ENCODE measurements around the gene TPST2.

Gene TPST2

DNA sequence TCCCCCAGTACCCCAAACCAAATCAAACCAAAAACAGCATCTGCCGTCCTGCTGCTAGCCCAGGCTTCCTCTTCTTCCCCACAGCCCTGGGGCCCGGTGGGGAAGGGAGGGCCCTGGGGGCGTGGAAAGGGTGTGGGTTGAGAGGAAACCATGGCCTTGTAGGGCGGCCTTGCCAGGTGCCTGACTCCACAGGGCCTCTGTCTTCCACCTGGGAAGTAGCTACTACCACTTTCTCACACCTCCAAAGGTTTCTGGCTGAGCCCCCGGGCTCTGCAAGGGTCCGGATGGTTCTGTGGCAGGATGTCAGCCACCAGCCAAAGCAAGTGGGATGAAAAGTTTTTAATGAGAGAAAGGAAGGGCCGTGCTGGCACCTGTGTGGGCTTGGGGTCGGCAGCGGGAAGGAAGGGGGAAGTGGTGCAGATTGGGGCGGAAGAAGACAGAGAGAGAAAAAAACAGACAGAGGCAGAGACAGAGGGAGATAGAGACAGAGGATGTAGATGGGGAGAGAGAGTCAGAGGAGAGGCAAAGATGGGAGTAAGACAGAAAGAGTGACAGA lies 10.5 kb downstream of the TPST2 start:
- DNase-seq, result peak; percentile 52

DNA sequence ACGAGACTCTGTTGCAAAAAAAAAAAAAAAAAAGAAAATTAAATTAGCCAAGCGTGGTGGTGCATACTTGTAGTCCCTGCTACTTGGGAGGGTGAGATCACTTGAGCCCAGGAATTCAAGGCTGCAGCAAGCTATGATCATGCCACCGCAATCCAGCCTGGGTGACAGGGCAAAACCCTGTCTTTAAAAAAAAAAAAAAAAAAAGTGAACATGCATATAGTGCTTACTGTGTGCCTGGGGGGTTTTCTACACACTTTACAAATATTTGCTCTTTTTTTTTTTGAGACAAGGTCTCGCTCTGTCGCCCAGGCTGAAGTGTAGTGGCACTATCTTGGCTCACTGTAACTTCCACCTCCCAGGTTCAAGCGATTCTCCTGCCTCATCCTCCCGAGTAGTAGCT lies 12.9 kb downstream of the TPST2 start:
- no peak for DNase-seq

DNA sequence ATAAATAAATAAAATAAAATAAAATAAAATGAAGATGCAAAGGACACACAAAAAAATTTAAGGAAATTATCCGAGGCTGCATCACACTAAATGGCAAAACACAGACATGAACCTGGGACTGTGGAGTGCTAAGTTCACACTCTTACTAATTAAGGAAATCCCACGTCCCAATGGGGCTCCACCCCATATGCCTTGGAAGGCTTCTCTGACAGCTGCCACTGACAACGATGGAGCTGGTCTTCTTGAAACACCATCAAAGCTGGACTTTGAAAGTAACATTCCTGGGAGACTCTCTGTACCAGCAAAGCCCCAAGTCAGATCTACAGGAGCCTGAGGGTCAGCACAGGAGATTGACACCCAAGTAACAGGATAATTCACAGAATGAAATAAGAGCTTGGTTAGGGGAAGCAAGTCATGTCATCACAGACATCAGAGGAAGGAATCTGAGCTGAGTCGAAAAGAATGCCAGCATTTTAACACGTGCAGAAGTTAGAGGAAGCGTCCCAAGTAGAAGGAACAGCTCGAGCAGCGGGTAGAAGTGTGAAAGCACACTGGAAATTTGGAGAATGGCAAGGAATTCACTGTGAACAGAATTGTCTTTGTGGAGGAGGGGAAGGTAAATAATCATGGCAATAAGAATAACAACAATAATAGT lies 13.8 kb downstream of the TPST2 start:
- no peak for DNase-seq

GRCh38 chr22:26574001-26574723 lies 15.8 kb downstream of the TPST2 start:
- DNase-seq, result no peak

GRCh38 chr22:26573026-26573662 lies 16.8 kb downstream of the TPST2 start:
- DNase-seq, result no peak

GRCh38 chr22:26570864-26571525 lies 18.9 kb downstream of the TPST2 start:
- no peak for DNase-seq

- no peak for DNase-seq
These were observed 19.8 kb downstream of the TPST2 start for GRCh38 chr22:26570115-26570514.

- no peak for DNase-seq
These were observed 21.7 kb downstream of the TPST2 start for GRCh38 chr22:26568207-26568706.

DNA sequence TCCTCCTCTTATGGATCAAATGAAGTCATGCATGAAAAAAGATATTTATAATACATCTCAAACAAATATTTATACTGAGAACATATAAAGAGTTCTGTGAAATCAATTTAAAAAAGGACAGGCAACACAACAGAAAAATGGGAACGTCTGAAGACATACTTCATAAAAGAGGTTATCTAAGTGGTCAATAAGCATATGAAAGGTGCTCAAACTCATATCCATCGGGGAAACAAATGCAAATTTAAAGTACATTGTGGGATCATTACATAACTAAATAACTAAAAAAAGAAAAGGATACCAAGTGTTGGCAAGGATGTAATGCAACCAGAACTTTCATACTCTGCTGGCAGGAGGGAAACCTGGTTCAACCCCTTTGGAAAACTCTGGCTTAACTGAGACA lies 22.3 kb downstream of the TPST2 start:
- no peak for DNase-seq

- DNase-seq, result no peak
These were observed 22.9 kb downstream of the TPST2 start for GRCh38 chr22:26566994-26567393.

DNA sequence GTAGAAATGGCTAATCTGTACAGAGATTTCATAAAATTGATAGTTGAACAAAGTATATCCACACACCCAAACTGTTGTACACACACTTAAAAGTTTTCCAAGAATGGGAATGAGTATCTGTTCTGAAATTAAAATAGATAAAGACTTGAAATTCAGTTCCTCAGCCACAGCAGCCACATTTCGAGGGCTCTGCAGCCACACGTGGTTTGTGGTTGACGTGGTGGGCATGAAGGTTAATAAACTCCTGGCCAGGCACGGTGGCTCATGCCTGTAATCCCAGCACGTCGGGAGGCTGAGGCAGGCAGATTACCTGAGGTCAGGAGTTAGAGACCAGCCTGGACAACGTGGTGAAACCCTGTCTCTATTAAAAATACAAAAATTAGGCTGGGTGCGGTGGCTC lies 24.0 kb downstream of the TPST2 start:
- DNase-seq, result no peak

DNA sequence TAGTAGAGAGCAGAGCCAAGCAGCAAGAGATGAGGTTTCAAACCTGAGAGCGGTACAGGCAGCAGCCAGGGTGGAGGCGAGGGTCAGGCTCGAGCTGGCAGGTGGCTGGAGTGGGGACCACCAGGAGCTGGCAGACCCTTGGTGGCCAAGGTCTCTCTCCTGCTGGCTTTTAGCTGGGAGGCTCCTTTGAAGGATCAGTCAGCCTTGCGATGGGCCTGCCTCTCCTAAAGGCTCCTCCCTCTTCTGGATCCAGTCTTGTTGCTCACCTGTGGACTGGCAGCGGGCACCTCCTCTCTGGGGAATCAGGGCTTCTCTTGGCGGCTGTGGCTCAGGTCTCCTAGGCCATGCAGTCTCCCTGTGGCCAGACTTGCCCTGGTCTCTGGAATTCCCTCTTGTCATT lies 24.8 kb downstream of the TPST2 start:
- DNase-seq, result no peak

DNA sequence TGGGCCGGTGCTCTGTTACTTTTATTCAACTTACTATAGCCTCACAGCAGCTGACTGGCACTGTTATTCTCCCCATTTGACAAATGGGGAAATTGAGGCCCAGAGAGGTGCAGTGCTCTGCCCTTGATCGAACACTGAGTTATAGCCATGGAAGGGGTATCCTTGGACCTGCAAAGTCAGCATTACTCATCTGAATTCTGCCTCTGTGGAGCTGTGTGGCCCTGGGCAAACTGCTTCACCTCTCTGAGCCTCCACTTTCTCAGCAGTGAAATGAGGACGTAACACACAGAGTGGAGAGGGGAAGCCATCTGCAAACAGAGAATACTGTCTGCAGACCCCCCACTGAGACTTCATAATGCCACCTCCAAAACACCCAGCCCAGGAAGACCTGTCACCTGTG lies 25.3 kb downstream of the TPST2 start:
- DNase-seq, result no peak

DNA sequence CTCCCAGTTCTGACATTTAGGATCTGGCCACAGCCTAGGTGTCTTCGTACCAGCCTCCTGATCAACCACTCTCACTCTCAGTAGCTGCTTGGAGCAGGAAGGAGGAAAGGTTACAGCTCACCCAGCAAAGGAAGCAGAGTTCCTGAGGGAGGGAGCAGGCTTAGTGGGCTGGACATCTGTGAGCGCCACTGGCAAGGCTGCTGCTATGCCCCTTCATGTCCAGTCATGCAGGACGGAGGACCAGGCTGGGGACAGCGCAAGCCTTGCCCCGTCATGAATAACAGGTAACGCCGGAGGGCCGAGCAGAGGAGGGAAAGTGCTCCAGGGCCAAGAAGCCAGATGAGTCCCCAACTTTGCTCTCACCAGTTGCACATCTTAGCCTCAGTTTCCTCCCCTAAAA lies 25.8 kb downstream of the TPST2 start:
- no peak for DNase-seq

DNA sequence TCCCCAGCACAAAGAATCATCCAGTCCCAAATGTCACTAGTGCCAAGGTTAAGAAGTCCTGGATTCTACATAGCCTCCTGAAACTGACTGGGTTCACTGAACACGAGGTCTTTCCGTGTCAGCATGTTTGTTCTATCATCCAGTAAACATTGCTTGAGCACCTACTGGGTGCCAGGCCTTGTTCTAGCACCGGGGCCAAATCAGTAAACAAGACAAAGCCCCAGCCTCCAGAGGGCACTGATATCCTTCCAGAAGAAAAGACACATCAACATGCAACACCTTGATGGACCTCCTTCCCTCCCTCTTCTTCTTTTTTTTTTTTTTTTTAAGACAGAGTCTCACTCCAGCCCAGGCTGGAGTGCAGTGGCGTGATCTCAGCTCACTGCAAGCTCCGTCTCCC lies 26.9 kb downstream of the TPST2 start:
- DNase-seq, result no peak

DNA sequence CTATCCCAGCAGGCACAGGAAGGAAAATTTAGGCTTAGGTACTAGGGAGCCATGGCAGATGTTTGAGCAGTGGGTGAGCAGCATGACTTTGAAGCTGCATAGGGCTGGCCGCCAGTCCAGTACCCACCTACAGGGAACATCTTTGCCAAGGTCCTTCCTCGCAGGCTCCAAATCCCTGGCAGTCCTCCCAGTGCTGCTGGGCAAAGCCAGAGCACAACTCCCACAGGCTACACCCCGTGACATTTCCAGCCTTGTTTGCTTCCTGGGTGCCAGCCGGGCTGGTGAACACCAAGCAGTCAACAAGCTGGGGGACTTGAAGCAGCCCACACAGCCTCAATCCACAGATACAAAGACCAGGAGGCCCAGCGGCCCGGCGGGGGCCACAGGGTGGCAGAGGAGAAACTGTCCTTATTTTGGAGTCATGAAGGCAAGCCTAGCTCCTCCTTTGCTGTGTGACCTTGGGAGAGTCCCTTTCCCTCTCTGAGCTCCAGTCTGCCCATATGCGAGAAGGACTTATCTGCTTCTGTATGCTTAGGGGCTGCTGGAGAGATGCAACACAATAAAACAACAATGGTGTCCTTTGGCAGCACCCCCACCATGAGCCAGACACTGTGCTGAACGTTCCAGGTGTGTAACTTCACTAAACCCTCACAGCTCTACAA lies 28.0 kb downstream of the TPST2 start:
- no peak for DNase-seq

DNA sequence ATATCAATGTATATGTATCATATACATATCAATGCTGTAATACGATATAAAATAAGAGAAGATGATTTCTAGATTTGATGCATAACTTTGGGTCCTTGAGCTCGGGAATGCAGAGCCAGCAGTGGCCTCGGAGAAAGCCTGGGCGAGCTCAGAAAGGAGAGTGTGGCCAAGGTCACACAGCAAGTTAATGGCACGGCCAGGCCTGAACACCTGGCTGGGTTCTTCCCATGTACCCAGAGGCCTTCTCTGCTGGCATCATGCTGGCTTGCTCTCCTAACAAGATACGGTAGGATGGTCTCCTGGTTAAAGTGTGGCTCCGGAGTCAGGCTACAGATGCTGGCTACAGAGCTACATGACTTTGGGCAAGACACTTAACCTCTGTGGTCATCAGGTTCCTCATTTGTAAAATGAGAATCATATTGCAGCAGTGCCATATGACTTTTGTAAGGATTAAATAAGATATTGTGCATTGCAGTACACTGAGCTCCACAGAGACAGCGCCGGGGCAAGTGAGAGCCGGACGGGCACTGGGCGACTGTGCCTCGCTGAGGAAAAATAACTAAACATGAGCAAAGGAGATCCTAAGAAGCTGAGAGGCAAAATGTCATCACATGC lies 29.9 kb downstream of the TPST2 start:
- no peak for DNase-seq

DNA sequence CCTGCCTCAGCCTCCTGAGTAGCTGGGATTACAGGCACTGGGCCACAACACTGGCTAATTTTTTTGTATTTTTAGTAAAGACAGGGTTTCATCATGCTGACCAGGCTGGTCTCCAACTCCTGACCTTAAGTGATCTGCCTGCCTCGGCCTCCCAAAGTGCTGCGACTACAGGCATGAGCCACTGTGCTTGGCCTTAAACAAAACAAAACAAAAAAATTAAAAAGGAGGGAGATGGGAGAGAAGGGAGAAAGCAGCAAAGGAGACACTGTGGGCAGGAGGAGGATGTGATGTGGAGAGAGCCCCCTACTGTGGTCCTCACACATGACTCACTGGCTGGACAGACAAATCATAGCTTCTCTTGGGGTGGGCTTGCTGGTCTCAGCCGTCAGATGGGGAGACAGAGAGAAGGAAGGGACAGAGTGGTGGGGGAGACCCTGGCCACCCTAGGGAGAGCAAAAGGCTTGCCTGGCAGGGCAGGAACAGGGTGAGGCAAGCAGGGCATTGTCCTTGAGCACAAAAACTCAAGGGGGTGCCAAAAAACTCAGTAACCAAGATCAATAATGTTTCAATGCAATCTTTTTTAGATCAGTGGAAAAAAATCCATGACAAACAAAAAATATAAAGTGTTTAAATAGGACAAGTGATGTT lies 31.6 kb downstream of the TPST2 start:
- no peak for DNase-seq

GRCh38 chr22:26556904-26557303 lies 33.0 kb downstream of the TPST2 start:
- no peak for DNase-seq

DNA sequence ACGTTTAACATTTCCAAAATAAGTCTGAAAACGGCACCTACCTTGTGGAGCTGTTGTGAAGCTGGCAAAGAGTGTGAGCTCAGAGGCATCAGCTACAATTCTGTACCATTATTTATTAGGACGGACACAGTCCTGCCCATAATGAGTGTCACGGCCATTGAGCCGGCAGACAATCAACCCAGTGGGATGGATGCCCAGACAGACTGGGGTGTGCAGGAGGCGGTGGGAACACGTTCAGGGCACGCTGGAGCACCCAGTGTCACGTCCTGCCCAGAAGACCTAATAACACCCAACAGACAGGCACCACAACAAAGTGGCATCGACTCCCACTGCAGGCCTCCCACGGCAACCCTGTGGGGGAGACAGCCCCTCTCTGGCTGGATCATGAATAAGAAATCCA lies 34.5 kb downstream of the TPST2 start:
- no peak for DNase-seq

DNA sequence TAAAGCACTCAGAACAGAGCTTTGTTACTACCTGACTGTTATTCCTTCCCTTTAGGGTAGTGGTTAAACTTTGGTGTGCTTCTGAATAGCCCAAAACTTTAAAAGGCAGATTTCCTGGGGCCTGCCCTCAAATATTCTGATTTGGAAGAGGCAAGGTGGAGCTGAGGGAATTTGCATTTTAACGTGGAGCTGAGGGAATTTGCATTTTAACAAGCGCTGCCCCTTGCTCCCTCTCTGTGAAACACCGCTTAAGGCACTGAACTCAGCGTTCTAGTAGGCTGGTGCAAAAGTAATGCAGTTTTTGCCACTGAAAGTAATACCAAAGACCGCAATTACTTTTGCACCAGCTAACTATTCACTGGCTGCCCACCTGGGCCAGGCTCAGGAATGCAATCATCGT lies 35.0 kb downstream of the TPST2 start:
- DNase-seq, result no peak
